NOMO-1 (cell line): ENCODE measurements around the gene ASL.
"Not testable (repeated sequence)": the region's sequence is repeated elsewhere in the genome, so short reads cannot be mapped to it uniquely, and the experiment has no call there.

Experiments used
- DNase-seq, 2 experiments: peaks; one replicate each; lab custom pipeline; 2025; ENCODE audit not compliant: unreplicated experiment in 2 of 2; lab: John Stamatoyannopoulos, UW

Gene ASL

DNA sequence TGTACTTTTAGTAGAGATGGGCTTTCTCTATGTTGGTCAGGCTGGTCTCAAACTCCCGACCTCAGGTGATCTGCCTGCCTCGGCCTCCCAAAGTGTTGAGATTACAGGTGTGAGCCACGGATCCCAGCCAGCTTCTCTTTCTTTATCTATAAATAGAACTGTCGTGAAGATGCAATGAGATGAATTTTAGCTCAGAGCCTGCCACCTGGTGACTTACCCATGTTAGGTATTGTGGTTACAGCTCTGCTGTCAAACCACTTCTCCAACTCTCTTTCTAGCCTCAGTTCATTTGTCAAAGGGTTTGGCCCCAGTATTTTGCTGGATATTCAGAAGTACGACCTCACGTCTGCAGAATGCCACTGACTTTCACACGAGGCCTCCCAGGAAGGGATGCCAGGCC is 3.4 kb upstream of the ASL start:
- DNase-seq = not testable (repeated sequence)

DNA sequence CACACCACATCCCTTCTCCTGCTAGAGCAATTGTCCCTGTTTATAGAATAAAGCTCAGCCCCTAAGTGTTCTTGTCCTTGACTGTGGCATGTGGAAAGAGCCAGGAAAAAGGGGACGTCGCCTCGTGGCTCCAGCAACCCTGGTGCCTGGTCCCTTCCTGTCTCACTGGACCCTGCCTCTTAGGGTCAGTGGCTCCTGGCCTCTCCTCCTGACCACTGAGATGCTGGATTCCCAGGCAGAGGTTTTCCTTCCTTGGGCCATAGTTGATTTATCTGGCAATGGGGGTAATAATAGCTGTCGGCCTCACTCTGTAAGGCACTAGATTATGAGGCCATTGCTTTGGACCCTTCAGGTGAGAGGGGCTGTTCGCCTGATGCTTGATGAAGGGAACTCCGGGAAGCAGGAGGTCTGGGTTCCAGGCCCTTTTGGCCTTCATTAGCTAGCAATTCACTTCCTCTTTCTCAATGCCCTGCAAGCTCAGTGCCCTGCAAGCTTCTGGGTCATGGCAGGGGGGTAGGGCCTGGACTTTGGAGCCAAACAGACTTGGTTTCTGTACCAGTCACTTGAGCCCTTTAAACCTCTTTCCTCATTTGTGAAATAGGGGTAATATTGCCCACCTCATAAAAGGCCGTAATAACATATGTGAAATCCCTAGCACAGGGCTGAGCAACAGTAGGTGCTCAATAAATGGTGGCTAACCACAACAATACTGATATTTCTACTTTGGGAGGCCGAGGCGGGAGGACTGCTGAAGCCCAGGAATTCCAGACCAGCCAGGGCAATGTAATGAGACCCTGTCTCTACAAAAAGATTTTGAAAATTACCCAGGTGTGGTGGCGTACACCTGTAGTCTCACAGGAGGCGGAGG is 1.1 kb downstream of the ASL start:
- peak; percentile 56 for DNase-seq

DNA sequence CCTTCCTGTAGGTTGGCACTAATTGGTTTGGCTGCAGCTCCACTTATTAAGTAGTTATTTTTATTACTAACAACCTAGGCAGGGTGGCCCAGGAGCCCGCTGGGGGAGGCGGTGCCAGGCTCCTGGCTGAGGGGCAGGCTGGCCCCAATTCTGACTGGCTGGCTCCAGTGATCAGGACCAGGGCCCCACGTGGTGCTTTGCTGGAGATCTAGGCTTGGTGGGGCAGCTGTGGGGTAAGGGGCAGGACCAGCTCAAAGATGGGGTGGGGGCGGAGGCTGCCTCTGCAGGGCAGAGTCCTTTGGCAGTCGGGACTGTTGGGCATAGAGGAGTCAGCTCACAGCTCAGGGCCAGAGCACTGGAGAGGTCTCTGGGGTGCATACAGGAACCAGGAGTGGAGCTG is 2.4 kb downstream of the ASL start:
- no peak for DNase-seq

DNA sequence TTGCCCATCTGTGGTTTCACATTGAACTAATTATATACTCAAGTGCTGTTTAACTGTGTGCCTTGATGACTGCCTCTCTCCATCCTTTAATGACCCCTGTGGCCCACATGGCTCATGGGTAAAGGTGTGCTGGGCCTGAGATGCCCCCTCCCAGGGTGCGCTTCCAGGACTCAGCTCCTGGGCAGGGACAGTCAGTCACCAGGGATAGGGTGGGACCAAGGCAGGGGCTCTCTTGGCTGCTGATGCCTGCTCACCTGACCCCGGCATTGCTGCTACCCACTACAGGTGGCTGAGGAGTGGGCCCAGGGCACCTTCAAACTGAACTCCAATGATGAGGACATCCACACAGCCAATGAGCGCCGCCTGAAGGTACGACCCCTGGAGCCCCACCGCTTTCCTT is 6.5 kb downstream of the ASL start:
- no peak for DNase-seq

DNA sequence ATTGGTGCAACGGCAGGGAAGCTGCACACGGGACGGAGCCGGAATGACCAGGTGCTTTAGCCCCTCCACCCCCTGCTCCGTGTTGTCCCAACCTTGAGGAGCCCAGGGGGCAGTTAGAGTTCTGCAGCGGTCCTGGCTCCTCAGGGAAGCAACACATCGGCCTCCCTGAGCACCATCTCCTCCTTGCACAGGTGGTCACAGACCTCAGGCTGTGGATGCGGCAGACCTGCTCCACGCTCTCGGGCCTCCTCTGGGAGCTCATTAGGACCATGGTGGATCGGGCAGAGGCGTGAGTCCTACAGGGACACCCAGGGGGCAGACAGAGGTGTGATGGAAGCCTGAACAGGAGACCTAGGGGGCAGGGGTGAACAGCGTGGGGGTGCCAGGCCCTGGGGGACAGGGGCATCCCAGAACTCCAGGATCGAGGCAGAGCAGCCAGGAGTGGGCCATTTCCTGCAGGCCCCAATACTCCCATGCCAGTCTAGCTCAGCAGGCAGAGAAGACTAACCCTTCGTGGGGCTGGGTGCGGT is 7.3 kb downstream of the ASL start:
- no peak for DNase-seq

DNA sequence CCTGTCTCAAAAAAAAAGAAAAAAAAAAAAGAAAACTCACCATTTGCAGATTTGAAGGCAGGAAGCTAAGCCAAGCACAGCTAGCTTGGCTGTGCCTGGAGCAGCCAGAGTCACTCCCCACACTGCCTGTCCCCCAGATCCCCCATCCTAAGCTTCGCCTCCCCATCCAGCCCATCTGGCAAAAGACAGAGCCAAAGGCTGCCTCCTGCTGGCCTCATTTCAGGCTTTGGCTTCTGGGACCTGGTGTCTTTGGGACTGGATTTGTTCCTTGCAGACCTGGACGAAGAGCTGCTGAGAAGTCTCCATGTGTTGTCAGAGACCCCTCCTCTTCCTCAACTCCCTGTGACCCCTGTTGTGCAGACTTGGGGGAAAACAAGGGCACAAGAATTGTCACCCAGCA is 8.1 kb downstream of the ASL start:
- DNase-seq = no peak

DNA sequence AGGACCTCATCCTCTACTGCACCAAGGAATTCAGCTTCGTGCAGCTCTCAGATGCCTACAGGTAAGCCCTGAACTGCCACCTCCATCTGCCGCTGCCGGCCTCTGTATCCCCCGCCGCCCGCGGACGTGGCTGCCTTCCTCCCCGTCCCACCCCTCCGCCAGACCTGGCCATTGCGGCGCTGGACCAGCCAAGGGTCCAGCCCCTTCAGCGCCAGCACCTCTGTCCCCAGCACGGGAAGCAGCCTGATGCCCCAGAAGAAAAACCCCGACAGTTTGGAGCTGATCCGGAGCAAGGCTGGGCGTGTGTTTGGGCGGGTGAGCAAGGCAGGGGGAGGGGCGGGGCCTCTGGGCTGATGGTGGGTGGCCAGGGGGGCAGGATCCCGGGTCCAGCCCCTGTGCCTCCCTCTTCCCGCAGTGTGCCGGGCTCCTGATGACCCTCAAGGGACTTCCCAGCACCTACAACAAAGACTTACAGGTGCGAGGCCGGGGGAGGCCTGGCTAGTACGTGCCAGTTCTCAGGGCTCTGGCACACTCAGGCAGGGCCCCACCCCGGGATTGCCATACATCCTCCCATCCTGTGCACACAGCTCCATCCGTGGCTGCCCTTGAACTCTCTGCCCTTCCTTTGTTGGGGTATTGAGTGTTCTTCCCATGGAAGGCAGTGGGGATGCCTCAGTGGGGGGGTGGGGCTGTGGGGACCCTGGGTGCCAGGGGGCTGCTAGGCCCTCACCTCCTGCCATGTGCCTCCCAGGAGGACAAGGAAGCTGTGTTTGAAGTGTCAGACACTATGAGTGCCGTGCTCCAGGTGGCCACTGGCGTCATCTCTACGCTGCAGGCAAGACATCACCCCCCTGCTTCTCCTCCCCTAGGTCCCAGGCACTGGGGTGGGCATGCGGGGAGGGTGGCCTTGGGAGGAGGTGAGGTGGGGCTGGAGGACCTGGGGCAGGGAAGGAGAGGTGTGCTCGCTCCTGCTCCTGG is 13.5 kb downstream of the ASL start:
- no peak for DNase-seq

DNA sequence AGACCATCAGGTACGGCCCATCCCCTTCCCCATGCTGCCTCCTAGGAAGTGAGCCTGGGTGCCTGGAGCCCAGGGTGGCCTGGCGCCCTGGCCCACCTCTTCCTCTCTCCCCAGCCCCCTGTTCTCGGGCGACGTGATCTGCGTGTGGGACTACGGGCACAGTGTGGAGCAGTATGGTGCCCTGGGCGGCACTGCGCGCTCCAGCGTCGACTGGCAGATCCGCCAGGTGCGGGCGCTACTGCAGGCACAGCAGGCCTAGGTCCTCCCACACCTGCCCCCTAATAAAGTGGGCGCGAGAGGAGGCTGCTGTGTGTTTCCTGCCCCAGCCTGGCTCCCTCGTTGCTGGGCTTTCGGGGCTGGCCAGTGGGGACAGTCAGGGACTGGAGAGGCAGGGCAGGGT is 17.0 kb downstream of the ASL start:
- no peak for DNase-seq

DNA sequence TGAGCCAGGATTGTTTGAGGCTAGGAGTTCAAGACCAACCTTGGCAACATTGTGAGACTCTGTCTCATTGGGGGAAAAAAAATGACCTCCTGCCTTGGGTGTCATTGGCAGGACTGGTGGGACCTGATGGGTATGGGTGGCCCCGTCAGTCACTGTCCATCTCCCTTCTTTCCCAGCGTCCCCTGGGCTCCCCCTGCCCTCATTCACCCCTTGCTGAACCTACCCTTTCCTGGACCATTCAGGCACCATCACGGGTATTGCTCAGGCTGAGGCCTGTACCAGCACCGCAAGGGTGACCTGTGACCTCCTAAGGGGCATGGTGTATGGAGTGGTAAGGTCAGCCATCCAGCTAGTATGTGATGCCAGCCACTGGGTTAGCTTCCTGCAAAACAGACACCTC is 19.4 kb downstream of the ASL start:
- no peak for DNase-seq

DNA sequence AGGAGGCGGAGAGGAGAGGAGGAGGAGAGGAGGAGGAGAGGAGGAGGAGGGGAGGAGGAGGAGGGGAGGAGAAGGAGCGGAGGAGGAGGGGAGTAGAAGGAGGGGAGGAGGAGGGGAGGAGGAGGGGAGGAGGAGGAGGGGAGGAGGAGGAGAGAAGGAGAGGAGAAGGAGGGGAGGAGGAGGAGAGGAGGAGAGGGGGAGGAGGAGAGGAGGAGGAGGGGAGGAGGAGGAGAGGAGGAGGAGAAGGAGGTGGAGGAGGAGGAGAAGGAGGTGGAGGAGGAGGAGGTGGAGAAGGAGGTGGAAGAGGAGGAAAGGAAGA is 23.6 kb downstream of the ASL start:
- no peak for DNase-seq

DNA sequence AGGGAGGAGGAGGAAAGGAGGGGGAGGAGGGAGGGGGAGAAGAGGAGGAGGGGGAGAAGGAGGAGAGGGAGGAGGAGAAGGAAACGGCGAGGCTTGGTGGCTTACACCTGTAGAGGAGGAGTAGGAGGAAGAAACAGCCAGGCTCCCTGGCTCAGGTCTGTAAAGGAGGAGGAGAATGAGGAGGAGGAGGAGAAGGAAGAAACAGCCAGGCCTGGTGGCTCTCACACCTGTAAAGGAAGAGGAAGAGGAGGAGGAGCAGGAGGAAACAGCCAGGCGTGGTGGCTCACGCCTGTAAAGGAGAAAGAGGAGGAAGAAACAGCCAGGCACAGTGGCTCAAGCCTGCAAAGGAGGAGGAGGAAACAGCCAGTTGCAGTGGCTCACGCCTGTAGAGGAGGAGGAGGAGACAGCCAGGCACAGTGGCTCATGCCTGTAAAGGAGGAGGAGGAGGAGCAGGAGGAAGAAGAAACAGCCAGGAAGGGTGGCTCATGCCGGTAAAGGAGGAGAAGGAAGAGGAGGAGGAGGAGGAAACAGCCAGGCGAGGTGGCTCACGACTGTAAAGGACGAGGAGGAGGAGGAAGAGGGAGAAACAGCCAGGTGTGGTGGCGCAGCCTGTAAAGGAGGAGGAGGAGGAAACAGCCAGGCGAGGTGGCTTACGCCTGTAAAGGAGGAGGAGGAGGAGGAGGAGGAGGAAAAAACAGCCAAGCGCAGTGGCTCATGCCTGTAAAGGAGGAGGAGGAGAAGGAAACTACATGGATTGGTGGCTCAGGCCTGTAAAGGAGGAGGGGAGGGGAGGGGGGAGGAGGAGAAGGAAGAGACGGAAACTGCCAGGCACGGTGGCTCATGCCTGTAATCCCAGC is 24.2 kb downstream of the ASL start:
- DNase-seq = peak; percentile 12 to 24

DNA sequence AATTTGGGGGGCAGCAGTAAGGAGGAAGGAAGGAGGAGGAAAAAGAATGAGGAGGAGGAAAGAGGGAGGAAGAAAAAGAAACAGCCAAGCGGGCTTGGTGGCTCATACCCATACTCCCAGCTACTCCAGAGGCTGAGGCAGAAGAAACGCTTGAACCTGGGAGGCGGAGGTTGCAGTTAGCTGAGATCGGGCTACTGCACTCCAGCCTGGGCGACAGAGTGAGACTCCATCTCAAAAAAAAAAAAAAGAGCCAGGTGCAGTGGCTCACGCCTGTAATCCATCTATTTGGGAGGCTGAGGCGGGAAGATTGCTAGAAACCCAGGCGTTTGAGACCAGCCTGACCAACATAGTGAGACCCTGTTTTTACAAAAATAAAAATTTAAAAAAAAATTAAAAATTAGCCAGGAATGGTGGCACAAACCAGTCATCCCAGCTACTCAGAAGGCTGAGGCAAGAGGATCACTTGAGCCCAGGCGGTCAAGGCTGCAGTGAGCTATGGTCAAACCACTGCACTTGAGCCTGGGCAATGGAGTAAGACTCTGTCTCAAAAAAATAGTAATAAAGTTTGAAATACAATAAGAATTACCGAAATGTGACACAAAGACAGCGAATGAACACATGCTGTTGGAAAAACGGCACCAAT is 24.9 kb downstream of the ASL start:
- DNase-seq = no peak

DNA sequence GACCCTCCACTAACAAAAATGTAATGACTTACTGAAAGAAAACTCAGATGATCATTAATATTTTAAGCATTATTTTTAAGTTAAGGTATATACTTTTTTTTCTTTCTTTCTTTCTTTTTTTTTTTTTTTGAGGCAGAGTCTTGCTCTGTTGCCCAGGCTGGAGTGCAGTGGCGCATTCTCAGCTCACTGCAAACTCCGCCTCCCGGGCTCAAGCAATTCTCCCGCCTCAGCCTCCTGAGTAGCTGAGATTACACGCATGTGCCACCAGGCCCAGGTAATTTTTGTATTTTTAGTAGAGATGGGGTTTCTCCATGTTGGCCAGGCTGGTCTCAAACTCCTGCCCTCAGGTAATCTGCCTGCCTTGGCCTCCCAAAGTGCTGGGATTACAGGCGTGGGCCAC is 26.5 kb downstream of the ASL start:
- DNase-seq = not testable (repeated sequence)

DNA sequence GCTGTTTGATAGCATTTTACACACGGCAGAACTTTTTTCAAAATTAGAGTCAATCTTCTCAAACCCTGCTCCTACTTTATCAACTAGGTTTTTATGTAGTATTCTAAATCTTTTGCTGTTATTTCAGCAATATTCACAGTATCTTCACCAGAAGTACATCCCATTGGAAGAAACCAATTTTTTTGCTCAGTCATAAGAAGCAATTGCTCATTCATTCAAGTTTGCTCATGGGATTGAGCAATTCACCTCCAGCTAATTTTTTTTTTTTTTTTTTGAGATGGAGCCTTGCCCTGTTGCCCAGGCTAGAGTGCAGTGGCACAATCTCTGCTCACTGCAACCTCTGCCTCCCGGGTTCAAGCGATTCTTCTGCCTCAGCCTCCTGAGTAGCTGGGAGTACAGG is 28.4 kb downstream of the ASL start:
- DNase-seq = not testable (repeated sequence)

DNA sequence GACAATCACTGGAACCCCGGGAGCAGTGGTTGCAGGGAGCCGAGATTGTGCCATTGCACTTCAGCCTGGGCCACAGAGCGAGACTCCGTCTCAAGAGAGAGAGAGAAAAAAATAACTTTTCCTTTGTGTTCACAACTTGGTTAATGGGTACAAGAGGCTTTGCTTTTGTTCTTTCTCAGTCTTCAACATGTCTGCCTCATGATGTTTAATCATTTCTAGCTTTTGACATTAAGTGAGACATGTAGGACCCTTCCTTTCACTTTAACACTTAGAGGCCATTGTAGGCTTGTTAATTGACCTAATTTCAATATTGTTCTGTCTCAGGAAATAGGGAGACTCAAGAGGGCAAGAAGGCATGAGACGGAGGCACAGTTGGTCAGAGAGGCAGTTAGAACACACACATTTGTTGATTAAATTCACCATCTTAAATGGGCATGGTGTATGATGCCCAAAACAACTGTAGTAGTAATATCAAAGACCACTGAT is 29.7 kb downstream of the ASL start:
- no peak for DNase-seq

DNA sequence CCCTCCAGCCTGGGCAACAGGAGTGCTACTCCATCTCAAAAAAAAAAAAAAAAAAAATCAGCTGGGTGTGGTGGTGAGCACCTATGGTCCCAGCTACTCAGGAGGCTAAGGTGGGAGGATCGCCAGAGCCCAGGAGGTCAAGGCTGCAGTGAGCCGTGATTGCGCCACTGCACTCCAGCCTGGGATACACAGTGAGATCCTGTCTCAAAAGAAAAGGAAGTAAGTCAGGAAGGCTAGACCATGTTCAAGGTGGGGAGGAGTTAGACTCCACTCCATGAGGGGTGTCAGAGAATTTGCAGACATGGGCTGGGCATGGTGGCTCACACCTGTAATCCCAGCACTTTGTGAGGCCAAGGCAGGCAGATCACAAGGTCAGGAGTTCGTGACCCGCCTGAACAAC is 32.8 kb downstream of the ASL start:
- DNase-seq = not testable (repeated sequence)

DNA sequence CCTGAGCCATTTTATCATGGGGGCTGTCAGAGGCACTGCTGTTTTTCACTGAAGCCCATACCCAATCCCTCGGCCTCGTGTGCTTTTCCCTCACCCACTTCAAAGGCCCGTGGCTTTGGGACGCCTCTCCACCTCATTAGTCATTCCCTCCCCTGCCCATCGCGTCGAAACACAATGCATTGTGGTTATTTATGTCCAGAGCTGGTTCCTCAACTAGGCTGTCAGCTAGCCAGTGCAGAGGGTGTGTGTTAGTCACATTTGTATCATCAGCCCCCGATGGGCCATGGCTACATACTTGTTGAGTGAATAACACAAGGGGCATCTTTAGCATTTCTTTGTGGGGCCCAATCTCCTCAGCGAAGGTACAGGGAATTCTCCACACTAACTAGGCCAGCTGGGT is 35.2 kb downstream of the ASL start:
- DNase-seq = no peak

DNA sequence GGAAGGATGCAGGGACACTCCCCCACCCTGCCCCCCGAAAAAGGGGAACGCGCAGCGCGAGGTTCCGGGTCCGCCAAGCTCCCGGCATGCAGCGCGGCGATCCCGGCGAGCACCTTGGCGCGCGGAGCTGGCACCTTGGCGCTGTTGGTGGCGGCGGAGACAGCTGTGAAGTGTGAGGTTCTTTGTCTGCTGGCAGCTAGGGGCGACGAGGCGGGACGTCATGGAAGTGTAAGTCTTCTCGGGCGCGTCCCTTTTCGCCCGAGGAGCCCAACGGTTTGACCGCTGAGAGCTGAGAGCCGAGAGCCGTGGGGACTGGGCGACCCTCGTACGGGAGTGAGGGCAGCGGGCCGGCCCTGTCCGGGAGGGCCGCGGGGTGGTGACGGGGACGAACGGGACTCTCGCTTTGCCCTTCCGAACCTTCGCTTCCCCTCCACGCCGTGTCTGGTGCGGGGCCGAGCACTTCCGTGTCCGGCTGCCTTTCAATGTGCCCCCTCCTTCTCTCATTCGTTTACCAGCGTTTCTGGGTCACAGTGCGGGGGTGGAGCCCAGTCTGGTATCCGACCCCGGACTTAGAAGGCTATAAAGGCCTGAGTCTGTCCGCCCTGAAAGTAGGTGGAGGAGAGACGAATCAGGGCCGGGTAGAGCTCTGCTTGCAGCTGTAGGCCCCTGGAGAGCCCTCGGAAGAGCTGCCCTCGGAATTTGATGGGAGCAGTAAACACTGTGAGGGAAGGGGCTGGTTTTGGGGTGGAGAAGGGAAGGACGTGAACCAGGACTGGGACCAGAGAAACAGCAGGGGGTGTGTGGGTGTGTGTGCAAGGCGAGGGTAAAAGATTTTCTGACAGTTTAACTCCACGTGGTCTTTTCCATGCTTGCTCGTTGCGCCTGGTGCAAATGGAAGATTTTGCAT is 39.4 kb downstream of the ASL start, which contains the start of gene CRCP:
Gene CRCP (plus strand): TSS at position 105 of the 907 bp plus-strand sequence. CDS start 116 bp downstream, at position 221.
- DNase-seq = peak; percentile 79 to 82
